HG03521 (cell line): Measurements from ENCODE around the gene MAGOHB.
"Not testable (repeated sequence)": the region's sequence is repeated elsewhere in the genome, so short reads cannot be mapped to it uniquely, and the experiment has no call there.

Experiments
- ATAC-seq: cut with Tn5 transposase; IDR thresholded peaks from one replicate; pipeline ENCODE4 v1.9.1; 2021; ENCODE audit warnings: mild to moderate bottlenecking, moderate library complexity; ENCODE audit not compliant: unreplicated experiment

The MAGOHB gene

GRCh38 chr12:10613349-10614055, at the start of gene MAGOHB:
TSS of gene MAGOHB (minus strand) at chr12:10613609. CDS start at chr12:10613532, 77 bp downstream.
- peak; percentile 95 for ATAC-seq

- ATAC-seq = no peak
Observed at GRCh38 chr12:10661338-10661737, 47.9 kb upstream of the MAGOHB start.

GRCh38 chr12:10654003-10654402, 40.6 kb upstream of the MAGOHB start:
- no peak for ATAC-seq

GRCh38 chr12:10652192-10652591, 38.8 kb upstream of the MAGOHB start:
- ATAC-seq = no peak

GRCh38 chr12:10646576-10646975, 33.2 kb upstream of the MAGOHB start:
- ATAC-seq = not testable (repeated sequence)

GRCh38 chr12:10645910-10646309, 32.5 kb upstream of the MAGOHB start:
- ATAC-seq = no peak

- no peak for ATAC-seq
Observed at GRCh38 chr12:10641735-10642500, 28.5 kb upstream of the MAGOHB start.

GRCh38 chr12:10638728-10639127, 25.3 kb upstream of the MAGOHB start:
- ATAC-seq = no peak

GRCh38 chr12:10636611-10637010, 23.2 kb upstream of the MAGOHB start:
- ATAC-seq = no peak

GRCh38 chr12:10636124-10636523, 22.7 kb upstream of the MAGOHB start:
- no peak for ATAC-seq

GRCh38 chr12:10635306-10635705, 21.9 kb upstream of the MAGOHB start:
- ATAC-seq = no peak

- ATAC-seq = no peak
Observed at GRCh38 chr12:10634427-10634826, 21.0 kb upstream of the MAGOHB start.

- ATAC-seq = no peak
Observed at GRCh38 chr12:10633541-10633940, 20.1 kb upstream of the MAGOHB start.

GRCh38 chr12:10632226-10632625, 18.8 kb upstream of the MAGOHB start:
- ATAC-seq = no peak

- ATAC-seq = no peak
Observed at GRCh38 chr12:10624605-10625004, 11.2 kb upstream of the MAGOHB start.

- no peak for ATAC-seq
Observed at GRCh38 chr12:10623131-10623530, 9.7 kb upstream of the MAGOHB start.

- no peak for ATAC-seq
Observed at GRCh38 chr12:10621278-10621677, 7.9 kb upstream of the MAGOHB start.

GRCh38 chr12:10620078-10620779, 6.8 kb upstream of the MAGOHB start:
- no peak for ATAC-seq

GRCh38 chr12:10618338-10618987, 5.1 kb upstream of the MAGOHB start:
- ATAC-seq = no peak

GRCh38 chr12:10617863-10618262, 4.5 kb upstream of the MAGOHB start:
- ATAC-seq = no peak

GRCh38 chr12:10615532-10615931, 2.1 kb upstream of the MAGOHB start:
- no peak for ATAC-seq
